NCI-H2171 (cell line): ENCODE measurements around the gene MXRA7.
"Not testable (repeated sequence)": the region's sequence is repeated elsewhere in the genome, so short reads cannot be mapped to it uniquely, and the experiment has no call there.

Source experiments
- DNase-seq: peaks from one replicate; lab custom pipeline; 2025; lab: John Stamatoyannopoulos, UW

MXRA7 gene

GRCh38 chr17:76735586-76736348 lies 25.0 kb upstream of the MXRA7 start:
- no peak for DNase-seq

DNA sequence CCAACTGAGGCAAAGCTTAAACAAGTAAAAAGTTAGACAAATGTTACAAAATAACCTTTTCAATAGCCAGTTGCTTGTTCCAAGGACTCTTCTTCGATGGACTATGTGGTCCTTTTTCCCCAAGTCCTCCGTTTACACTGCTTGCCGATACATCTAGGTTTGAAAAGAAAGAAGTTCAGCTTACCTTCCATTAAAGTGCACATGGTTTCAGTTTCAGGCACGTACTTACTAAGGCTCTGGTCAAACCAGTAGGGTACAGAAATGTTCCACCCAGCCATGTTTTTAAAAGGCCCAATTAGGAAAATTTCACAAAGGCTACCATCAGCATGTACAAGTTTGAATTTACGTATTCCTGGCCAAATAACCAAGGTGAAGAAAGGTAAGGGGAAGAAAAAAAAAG lies 24.2 kb upstream of the MXRA7 start:
- no peak for DNase-seq

- no peak for DNase-seq
These were observed 23.5 kb upstream of the MXRA7 start for GRCh38 chr17:76734080-76734840.

GRCh38 chr17:76733618-76733957 lies 22.8 kb upstream of the MXRA7 start:
- DNase-seq, result no peak

GRCh38 chr17:76732734-76733617 lies 22.2 kb upstream of the MXRA7 start:
- no peak for DNase-seq

DNA sequence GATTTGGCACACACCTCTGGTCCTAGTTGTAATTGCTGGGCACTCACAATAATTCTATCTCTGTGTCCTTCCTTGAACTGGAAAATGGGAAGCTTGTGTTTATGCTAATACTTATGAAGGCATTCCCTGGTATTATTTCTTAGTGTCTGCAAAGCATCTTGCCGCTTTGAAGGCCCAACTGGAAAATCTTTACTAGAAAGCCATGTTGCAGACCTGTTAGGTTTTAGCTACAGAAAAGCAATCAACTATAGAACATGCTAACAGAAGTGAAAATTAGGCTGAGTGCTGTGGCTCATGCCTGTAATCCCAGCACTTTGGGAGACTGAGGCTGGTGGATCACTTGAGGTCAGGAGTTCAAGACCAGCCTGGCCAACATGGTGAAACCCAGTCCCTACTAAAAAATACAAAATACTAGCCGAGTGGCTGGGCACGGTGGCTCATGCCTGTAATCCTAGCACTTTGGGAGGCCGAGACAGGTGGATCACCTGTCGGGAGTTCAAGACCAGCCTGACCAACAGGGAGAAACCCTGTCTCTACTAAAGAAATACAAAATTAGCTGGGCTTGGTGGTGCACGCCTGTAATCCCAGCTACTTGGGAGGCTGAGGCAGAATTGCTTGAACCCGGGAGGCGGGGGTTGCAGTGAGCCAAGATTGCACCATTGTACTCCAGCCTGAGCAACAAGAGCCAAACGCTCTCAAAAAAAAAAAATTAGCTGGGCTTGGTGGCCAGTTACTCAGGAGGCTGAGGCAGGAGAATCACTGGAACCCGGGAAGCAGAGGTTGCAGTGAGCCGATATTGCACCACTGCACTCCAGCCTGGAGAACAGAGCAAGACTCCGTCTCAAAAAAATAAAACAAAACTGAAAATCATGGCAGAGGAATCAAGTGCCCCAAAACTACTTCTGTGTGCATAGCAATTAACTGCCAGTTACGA lies 21.3 kb upstream of the MXRA7 start:
- not testable (repeated sequence) for DNase-seq

DNA sequence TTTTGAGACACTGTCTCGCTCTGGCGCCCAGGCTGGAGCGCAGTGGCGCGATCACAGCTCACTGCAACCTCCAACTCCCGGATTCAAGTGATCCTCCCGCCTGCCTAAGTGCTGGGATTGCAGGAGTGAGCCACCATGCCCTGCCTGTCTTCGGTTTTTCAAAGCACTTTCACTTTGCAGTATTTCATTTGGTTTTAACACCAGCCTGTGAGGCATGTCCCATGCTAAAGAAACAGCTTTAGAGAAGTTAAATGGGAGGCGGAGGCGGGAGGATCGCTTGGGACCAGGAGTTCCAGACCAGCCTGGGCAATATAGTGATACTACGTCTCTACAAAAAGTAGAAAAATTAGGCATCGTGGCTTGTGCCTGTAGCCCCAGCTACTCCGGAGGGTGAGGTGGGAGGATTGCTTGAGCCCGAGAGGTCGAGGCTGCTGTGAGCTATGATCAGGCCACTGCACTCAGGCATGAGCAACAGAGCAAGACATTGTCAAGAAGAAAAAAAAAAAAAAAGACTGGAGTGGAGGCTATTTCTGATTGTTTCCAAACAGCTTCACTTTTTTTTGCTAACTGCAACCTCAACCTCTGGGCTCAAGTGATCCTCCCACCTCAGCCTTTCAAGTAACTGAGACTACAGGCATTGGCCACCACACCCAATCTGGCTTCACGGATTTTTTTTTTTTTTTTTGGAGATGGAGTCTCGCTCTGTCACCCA lies 17.1 kb upstream of the MXRA7 start:
- no peak for DNase-seq

GRCh38 chr17:76726776-76727718 lies 16.3 kb upstream of the MXRA7 start, which contains the start of gene METTL23:
METTL23 (plus strand) TSS chr17:76726839; CDS start chr17:76729711, 2,872 bp downstream.
- peak; percentile 64 for DNase-seq

GRCh38 chr17:76726231-76726775 lies 15.5 kb upstream of the MXRA7 start, which contains the start of gene JMJD6:
JMJD6 (minus strand) TSS chr17:76726606; CDS start chr17:76726475, 131 bp downstream.
- DNase-seq, result peak; percentile 96

GRCh38 chr17:76725580-76726230 lies 14.9 kb upstream of the MXRA7 start:
- no peak for DNase-seq

- DNase-seq, result no peak
These were observed 13.0 kb upstream of the MXRA7 start for GRCh38 chr17:76723812-76724211.

- not testable (repeated sequence) for DNase-seq
These were observed 12.2 kb upstream of the MXRA7 start for GRCh38 chr17:76722977-76723376.

- DNase-seq, result no peak
These were observed 11.5 kb upstream of the MXRA7 start for GRCh38 chr17:76722279-76722678.

- no peak for DNase-seq
These were observed 10.7 kb upstream of the MXRA7 start for GRCh38 chr17:76721463-76721862.

DNA sequence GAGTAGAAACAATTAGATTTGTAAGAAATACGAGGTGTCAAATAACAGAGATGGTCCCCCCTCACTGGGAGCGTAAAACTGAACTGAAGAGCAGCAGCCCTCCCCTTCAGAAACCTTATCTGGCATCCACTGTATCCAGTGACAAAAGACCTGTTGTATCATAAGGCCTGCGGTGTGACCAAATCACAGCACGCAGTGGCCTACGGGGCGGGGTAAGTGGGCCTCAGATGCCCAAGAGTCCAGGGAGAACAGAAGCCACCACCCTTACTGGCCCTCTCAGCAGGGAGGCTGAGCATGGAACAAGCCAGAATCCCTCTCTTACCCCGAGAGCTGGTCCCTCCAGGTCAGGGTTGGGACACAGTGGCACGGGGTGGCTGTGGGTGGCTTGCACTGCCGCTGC lies 10.2 kb upstream of the MXRA7 start:
- no peak for DNase-seq

DNA sequence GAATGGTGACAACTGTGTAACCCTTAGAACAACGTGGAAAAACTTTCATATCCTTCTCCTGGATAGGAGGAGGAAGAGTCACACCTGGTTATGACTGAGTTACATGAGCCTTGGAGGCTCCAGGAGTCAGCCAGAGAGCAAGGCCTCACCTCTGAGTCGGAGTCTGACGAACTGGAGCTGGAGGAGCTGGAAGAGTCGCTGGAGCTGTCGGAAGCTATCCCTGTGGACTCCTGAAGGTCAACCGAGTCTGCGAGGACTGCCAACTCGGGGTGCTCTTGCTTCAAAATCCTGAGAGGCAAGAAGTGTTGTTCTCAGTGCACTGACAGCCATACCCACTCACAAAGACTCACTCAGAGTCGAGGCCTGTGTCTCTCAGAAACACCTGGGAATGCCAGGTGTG lies 9.4 kb upstream of the MXRA7 start:
- no peak for DNase-seq

- DNase-seq, result no peak
These were observed 7.8 kb upstream of the MXRA7 start for GRCh38 chr17:76718516-76718915.

DNA sequence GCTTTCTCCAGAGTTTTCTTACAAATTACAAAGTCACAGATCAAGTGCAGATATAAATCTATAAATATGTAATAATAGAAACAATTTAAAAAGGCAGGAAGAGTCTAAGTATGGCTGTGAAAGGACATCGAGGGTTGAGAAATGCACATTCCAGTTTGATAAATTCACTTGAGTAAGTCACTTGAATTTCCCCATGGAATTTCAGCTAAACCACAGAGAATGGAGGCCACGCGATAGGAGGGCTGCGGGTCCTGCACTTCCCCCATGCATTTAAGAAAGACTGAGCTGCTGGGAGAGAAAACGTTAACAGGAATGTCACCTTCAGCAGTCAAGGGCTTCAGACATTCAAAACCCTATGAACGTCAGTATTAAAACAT lies 6.1 kb upstream of the MXRA7 start:
- no peak for DNase-seq
